Measurements from ENCODE around the gene DDX41. TPM values are rescaled to one million over a fixed set of nuclear protein-coding genes. Genes with fewer than 3 reads are reported as not detected.
A peak's percentile ranks its signal among the peaks of the same experiment; 100 is the strongest.

Gene DDX41
- total RNA-seq, 1 experiment from 2014 or later = 133 TPM

- H2BK120ac ChIP-seq (ENCODE audit: low read depth, low read length, poor library complexity, severe bottlenecking) = no peak overlapping the region
- H3K9me3 ChIP-seq (ENCODE audit: control insufficient read depth, low read depth, low read length) = no peaks in the 10 kb centered on the region
- no peak overlapping the region for H3K27ac ChIP-seq (ENCODE audit: insufficient read length, low read depth, low read length)
- no peak overlapping the region for H2BK12ac ChIP-seq (ENCODE audit: insufficient read length, low read depth, low read length)
- H3K56ac ChIP-seq (ENCODE audit: insufficient read length, low read depth, low read length) = no peak overlapping the region
- H3K4me1 ChIP-seq (ENCODE audit: insufficient read depth, low read length) = no peaks in the 10 kb centered on the region
- H2AK5ac ChIP-seq (ENCODE audit: insufficient read length, low read length) = no peak overlapping the region
- no peak overlapping the region for H2AFZ ChIP-seq (ENCODE audit: low read length)
- peak overlapping the region in 1 of 3 experiments; percentile 32; a peak in 2 of 7 replicates for H3K27ac Mint-ChIP-seq
- no peak overlapping the region for H2BK20ac ChIP-seq (ENCODE audit: low read depth, low read length, poor library complexity, severe bottlenecking)
- H3K27me3 ChIP-seq (ENCODE audit: insufficient read depth, low read length) = no peaks in the 10 kb centered on the region
- TF ChIP-seq CTCF (conservative IDR thresholded peaks at IDR 0.05) = no peak
- peaks cover 4% of the 10 kb centered on the region for H3K23me2 ChIP-seq (ENCODE audit: insufficient read length, low read depth, low read length, poor library complexity, severe bottlenecking)
- no peak overlapping the region for H3K18ac ChIP-seq (ENCODE audit: insufficient read length, low read depth, low read length)
- H3K4me3 Mint-ChIP-seq = peak overlapping the region; percentile 17 to 31; a peak in 3 of 5 replicates
- no peak overlapping the region for H4K91ac ChIP-seq (ENCODE audit: insufficient read length, low read depth, low read length)
- DNase-seq = no peak
- peaks cover 34 to 61% (median 56%) of the 10 kb centered on the region in 3 experiments for H3K36me3 Mint-ChIP-seq (ENCODE audit: insufficient read depth in 1 of 3, low read depth in 3 of 3)
- H3K9ac ChIP-seq (ENCODE audit: extremely low read depth, insufficient read length, low read length) = no peak overlapping the region
- H3K14ac ChIP-seq (ENCODE audit: insufficient read depth, low read length) = no peak overlapping the region
- no peak overlapping the region for H4K5ac ChIP-seq (ENCODE audit: insufficient read length, low read depth, low read length)
- no peak overlapping the region for H3K23ac ChIP-seq (ENCODE audit: insufficient read length, low read depth, low read length)
- H3K79me1 ChIP-seq (ENCODE audit: insufficient read depth, low read depth, low read length, poor library complexity, severe bottlenecking) = peaks cover 6% of the 10 kb centered on the region
- H2BK5ac ChIP-seq (ENCODE audit: insufficient read length, low read length) = no peak overlapping the region
- peaks cover 11 to 18% of the 10 kb centered on the region in 2 experiments for H3K4me1 Mint-ChIP-seq
- H4K20me1 ChIP-seq (ENCODE audit: control insufficient read depth, insufficient read depth, insufficient read length) = no peaks in the 10 kb centered on the region
- no peak overlapping the region for H3K4ac ChIP-seq (ENCODE audit: low read depth, low read length)
- H3T11ph ChIP-seq (ENCODE audit: low read length) = no peak overlapping the region
- no peak overlapping the region for H4K8ac ChIP-seq (replicated peaks; ENCODE audit: insufficient read length, low read depth, low read length)
- H2BK15ac ChIP-seq (ENCODE audit: low read depth, low read length) = no peak overlapping the region
- H3K27me3 Mint-ChIP-seq (ENCODE audit: low read depth) = peaks cover 3% of the 10 kb centered on the region; the same call in 1 of the 2 replicates
- H3K4me2 ChIP-seq (ENCODE audit: insufficient read depth, insufficient read length, low read length) = no peak overlapping the region
- H3K9me3 Mint-ChIP-seq = peaks cover 0 to 3% of the 10 kb centered on the region in 2 experiments; a peak in 1 of 5 replicates
- no CpG with 5 or more reads among the region's 13 CpGs for WGBS (ENCODE audit: extremely low coverage, insufficient read length, low lambda C conversion rate)
- peaks cover 5% of the 10 kb centered on the region; the same call in 1 of the 2 replicates for H3K79me2 ChIP-seq (ENCODE audit: insufficient read depth, low read length)
These were observed 2.9 kb upstream of the DDX41 start for GRCh38 chr5:177519463-177520235.

Measured in H9 (cell line).